Measurements from ENCODE around the gene ABCA10.
"Not testable (repeated sequence)": the region's sequence is repeated elsewhere in the genome, so short reads cannot be mapped to it uniquely, and the experiment has no call there.

The ABCA10 gene

DNA sequence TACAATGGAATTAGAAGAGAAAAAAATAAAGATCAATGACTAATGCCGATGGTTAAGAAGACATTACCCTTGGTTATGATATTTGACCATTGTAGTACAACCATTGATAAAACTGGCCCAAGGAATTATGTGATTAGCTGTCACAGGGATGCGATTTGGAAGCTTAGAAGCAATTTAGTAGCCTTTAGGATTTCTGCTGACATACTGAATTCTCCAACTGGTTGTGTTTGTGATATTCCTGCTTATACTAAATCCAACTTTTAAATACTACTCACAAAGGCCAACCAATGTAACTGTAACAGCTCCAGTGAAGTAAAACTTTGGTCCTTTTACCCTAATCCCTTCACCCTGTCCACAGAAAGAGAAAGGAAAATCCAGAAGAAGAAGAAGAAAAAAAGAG lies 55.5 kb downstream of the ABCA10 start:
- H3K4me3 ChIP-seq (ENCODE audit: control insufficient read depth, low read depth, low read length) = no peak overlapping the region
- DNase-seq (ENCODE audit: low read depth) = no peak
- no peak for TF ChIP-seq CTCF (conservative IDR thresholded peaks at IDR 0.05; ENCODE audit: control insufficient read depth, insufficient read depth, low read depth, low read length)

DNA sequence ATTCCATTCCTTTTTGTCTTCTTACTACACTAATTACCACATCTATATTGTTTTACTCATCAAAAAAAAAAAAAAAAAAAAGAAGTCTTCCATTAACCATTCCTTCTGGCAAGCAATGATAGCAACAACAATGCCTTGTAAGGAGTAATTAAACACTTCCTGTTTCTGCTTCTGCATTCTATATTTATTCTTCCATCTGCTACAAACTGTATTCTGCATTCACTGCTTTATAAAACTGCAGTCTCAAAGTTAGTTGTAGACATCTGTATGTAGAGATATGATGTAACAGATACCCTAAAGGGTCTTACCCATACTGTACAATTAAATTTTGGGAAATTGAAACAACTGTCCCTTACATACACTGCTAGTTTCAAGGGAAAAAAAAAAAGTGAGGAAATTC lies 58.2 kb downstream of the ABCA10 start:
- no peak for TF ChIP-seq CTCF (conservative IDR thresholded peaks at IDR 0.05; ENCODE audit: control insufficient read depth, insufficient read depth, low read depth, low read length)
- no peak overlapping the region for H3K4me3 ChIP-seq (ENCODE audit: control insufficient read depth, low read depth, low read length)
- peak; percentile 3 for DNase-seq (ENCODE audit: low read depth)

DNA sequence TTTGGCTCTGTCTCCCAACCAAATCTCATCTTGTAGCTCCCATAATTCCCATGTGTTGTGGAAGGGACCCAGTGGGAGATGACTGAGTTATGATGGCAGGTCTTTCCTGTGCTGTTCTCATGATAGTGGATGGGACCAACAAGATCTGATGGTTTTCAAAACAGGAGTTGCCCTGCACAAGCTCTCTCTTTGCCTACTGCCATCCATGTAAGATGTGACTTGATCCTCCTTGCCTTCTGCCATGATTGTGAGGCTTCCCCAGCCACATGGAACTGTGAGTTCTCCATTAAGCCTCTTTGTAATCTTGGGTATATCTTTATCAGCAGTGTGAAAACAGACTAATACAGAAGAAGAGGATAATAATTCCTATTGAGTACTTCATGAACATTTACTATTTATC lies 60.0 kb downstream of the ABCA10 start:
- DNase-seq (ENCODE audit: low read depth); H3K4me3 ChIP-seq (ENCODE audit: control insufficient read depth, low read depth, low read length): not testable (repeated sequence)

DNA sequence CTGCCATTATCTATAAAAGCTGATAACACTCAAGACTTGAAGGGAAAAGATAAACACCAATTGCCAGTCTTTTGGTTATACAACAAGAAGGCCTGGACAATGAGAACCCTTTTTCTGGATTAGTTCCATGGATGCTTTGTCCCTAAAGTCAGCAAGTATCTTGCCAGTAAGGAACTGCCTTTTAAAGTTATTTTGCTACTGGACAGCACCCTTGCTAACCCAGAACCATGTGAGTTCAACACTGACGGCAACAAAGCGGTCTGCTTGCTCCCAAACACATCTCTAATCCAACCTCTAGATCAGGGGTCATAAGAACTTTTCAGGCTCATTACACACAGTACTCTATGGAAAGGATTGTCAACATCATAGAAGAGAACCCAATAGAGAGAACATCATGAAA lies 61.7 kb downstream of the ABCA10 start:
- no peak for DNase-seq (ENCODE audit: low read depth)
- no peak overlapping the region for H3K4me3 ChIP-seq (ENCODE audit: control insufficient read depth, low read depth, low read length)
- no peak for TF ChIP-seq CTCF (conservative IDR thresholded peaks at IDR 0.05; ENCODE audit: control insufficient read depth, insufficient read depth, low read depth, low read length)

GRCh38 chr17:69164206-69164605 lies 64.4 kb downstream of the ABCA10 start:
- TF ChIP-seq CTCF (conservative IDR thresholded peaks at IDR 0.05; ENCODE audit: control insufficient read depth, insufficient read depth, low read depth, low read length) = no peak
- H3K4me3 ChIP-seq (ENCODE audit: control insufficient read depth, low read depth, low read length) = no peak overlapping the region
- no peak for DNase-seq (ENCODE audit: low read depth)

- no peak for DNase-seq (ENCODE audit: low read depth)
- no peak overlapping the region for H3K4me3 ChIP-seq (ENCODE audit: control insufficient read depth, low read depth, low read length)
- TF ChIP-seq CTCF (conservative IDR thresholded peaks at IDR 0.05; ENCODE audit: control insufficient read depth, insufficient read depth, low read depth, low read length) = no peak
Observed at GRCh38 chr17:69159418-69159817, 69.2 kb downstream of the ABCA10 start.

GRCh38 chr17:69154267-69154666 lies 74.4 kb downstream of the ABCA10 start:
- no peak for DNase-seq (ENCODE audit: low read depth)
- TF ChIP-seq CTCF (conservative IDR thresholded peaks at IDR 0.05; ENCODE audit: control insufficient read depth, insufficient read depth, low read depth, low read length) = no peak

More at GRCh38 chr17:69154267-69154666, 74.4 kb downstream of the ABCA10 start:
- H3K4me3 ChIP-seq (ENCODE audit: control insufficient read depth, low read depth, low read length) = no peak overlapping the region
